HCT116 (cell line): ENCODE data around the gene SPINT2. TPM values are rescaled to one million over a fixed set of nuclear protein-coding genes. Genes with fewer than 3 reads are reported as not detected.

Experiments
- ATAC-seq: fragments of 200-7000 bp; cut with Tn5 transposase; 2 replicates; pipeline ENCODE4 v1.9.1; 2020; ENCODE audit warnings: mild to moderate bottlenecking, moderate library complexity
- BruUV-seq: library from RNA; stranded (reverse); fragments of 400-500 nt; replicated peaks from 2 replicates; lab custom pipeline; 2021; lab: Mats Ljungman, UMichigan
- CTCF ChIA-PET: fragments of 300-600 bp; sonication (Branson Sonifier 250); formaldehyde crosslinking; loops from one replicate; lab custom pipeline; 2021; ENCODE audit warnings: antibody characterized with exemption; lab: Charles Lee
- POLR2A ChIA-PET: fragments of 300-600, 350-600 bp; sonication (Branson Sonifier 250); formaldehyde crosslinking; loops from one replicate; lab custom pipeline; 2021; ENCODE audit warnings: antibody characterized with exemption; lab: Charles Lee
- RAD21 ChIA-PET, 2 experiments: fragments of 300-600 bp; sonication (Branson Sonifier 250); formaldehyde crosslinking; loops; one replicate each; lab custom pipeline; 2023; ENCODE audit warnings: low total read pairs in 2 of 2; ENCODE audit not compliant: uncharacterized antibody in 2 of 2, unreplicated experiment in 2 of 2, low non-redundant PET in 1 of 2; lab: Charles Lee
- DNase-seq: peaks from one replicate; pipeline ENCODE4 v3.0.0-alpha.2; 2010; ENCODE audit warnings: low read depth, low spot score
- H2AFZ ChIP-seq: fragments of 200-600 bp; shearing (Covaris generic), sonication (generic); 2 replicates; pipeline ENCODE4 v1.6.1; 2017; ENCODE audit warnings: low read depth, mixed run types, mixed read lengths, antibody characterized with exemption, low read length; ENCODE audit not compliant: poor library complexity, severe bottlenecking
- H3K27ac ChIP-seq: 2 replicates; pipeline ENCODE4 v1.5.1; 2012; ENCODE audit warnings: low read depth, low read length
- H3K27me3 ChIP-seq: fragments of 200-600 bp; sonication (generic); 2 replicates; pipeline ENCODE4 v1.6.1; 2016; ENCODE audit warnings: mixed run types, low read length, mixed read lengths; ENCODE audit not compliant: insufficient read depth
- H3K36me3 ChIP-seq, 2 experiments: fragments of 200-500 bp in 1 of 2; fragments of 200-600 bp in 1 of 2; sonication (Bioruptor generic) in 1 of 2; sonication (generic) in 1 of 2; 2 replicates each; pipeline versions ENCODE4 v1.5.1 to v1.6.1; 2014 to 2016; ENCODE audit warnings: low read length in 2 of 2, inconsistent platforms in 1 of 2, mixed read lengths in 1 of 2, mixed run types in 1 of 2; ENCODE audit not compliant: insufficient read depth in 2 of 2, control insufficient read depth in 1 of 2
- H3K4me1 ChIP-seq, 2 experiments: fragments of 200-600 bp in 1 of 2; sonication (generic) in 1 of 2; 2 replicates each; pipeline versions ENCODE4 v1.5.1 to v1.6.1; 2012 to 2017; ENCODE audit warnings: low read length in 2 of 2, inconsistent platforms in 1 of 2, mild to moderate bottlenecking in 1 of 2, mixed read lengths in 1 of 2, mixed run types in 1 of 2, moderate library complexity in 1 of 2; ENCODE audit not compliant: insufficient read depth in 2 of 2, control insufficient read depth in 1 of 2
- H3K4me2 ChIP-seq: fragments of 200-600 bp; sonication (generic); 2 replicates; pipeline ENCODE4 v1.6.1; 2017; ENCODE audit warnings: mixed run types, low read length, mixed read lengths
- H3K4me3 ChIP-seq, 2 experiments: fragments of 200-600 bp in 1 of 2; sonication (generic) in 1 of 2; replicated peaks in 1 of 2; 2 replicates each; pipeline ENCODE4 v1.5.1; 2011 to 2016; ENCODE audit warnings: low read length in 2 of 2, control low read depth in 1 of 2, low read depth in 1 of 2, mild to moderate bottlenecking in 1 of 2, mixed read lengths in 1 of 2, mixed run types in 1 of 2
- H3K79me2 ChIP-seq: fragments of 200-600 bp; sonication (generic); 2 replicates; pipeline ENCODE4 v1.6.1; 2017; ENCODE audit warnings: mild to moderate bottlenecking, mixed run types, low read length, moderate library complexity, mixed read lengths; ENCODE audit not compliant: insufficient read depth
- H3K9ac ChIP-seq: fragments of 200-600 bp; sonication (generic); 2 replicates; pipeline ENCODE4 v1.6.1; 2016; ENCODE audit warnings: low read length, mixed read lengths
- H3K9me2 ChIP-seq: fragments of 200-600 bp; sonication (generic), shearing (Covaris generic); 2 replicates; pipeline ENCODE4 v1.6.1; 2017; ENCODE audit warnings: mixed run types, mild to moderate bottlenecking, moderate library complexity; ENCODE audit not compliant: insufficient read depth
- H3K9me3 ChIP-seq, 2 experiments: fragments of 200-500 bp in 1 of 2; fragments of 200-600 bp in 1 of 2; sonication (Bioruptor generic) in 1 of 2; sonication (generic) in 1 of 2; 2 replicates each; pipeline ENCODE4 v1.6.1; 2014 to 2017; ENCODE audit warnings: low read length in 2 of 2, mixed read lengths in 2 of 2, inconsistent platforms in 1 of 2, low read depth in 1 of 2, mild to moderate bottlenecking in 1 of 2, mixed run types in 1 of 2, moderate library complexity in 1 of 2; ENCODE audit not compliant: control insufficient read depth in 1 of 2, insufficient read depth in 1 of 2
- H4K20me1 ChIP-seq: fragments of 200-600 bp; sonication (generic), shearing (Covaris generic); 2 replicates; pipeline ENCODE4 v1.6.1; 2017; ENCODE audit warnings: mixed run types, mild to moderate bottlenecking, moderate library complexity; ENCODE audit not compliant: insufficient read depth
- ATF3 ChIP-seq: IDR thresholded peaks from 2 replicates; pipeline ENCODE4 v1.6.1; 2012
- CEBPB ChIP-seq: IDR thresholded peaks from 2 replicates; pipeline ENCODE4 v1.6.1; 2012; ENCODE audit warnings: low read depth
- EZH2 ChIP-seq: fragments of 200-600 bp; sonication (generic); IDR thresholded peaks from 2 replicates; pipeline ENCODE4 v1.6.1; 2017; ENCODE audit warnings: antibody characterized with exemption, mixed run types
- EZH2phosphoT487 ChIP-seq: fragments of 200-600 bp; IDR thresholded peaks from 2 replicates; pipeline ENCODE4 v1.6.1; 2018; ENCODE audit warnings: antibody characterized with exemption, borderline replicate concordance
- MAX ChIP-seq: IDR thresholded peaks from 2 replicates; pipeline ENCODE4 v1.6.1; 2012
- REST ChIP-seq: IDR thresholded peaks from 2 replicates; pipeline ENCODE4 v1.6.1; 2012; ENCODE audit warnings: low read depth
- SIN3A ChIP-seq: IDR thresholded peaks from 2 replicates; pipeline ENCODE4 v1.6.1; 2012; ENCODE audit warnings: low read depth
- TCF7L2 ChIP-seq: IDR thresholded peaks from 2 replicates; pipeline ENCODE4 v1.7.0; 2011; ENCODE audit warnings: borderline replicate concordance, inconsistent platforms; ENCODE audit not compliant: insufficient read depth, insufficient read length; ENCODE audit errors: extremely low read depth
- ZFX ChIP-seq: fragments of 450-650 bp; IDR thresholded peaks from 2 replicates; pipeline ENCODE4 v1.6.1; 2017
- intact Hi-C: fragments of 100-400 bp; cut with micrococcal nuclease; formaldehyde crosslinking; loops from 2 replicates; pipeline ENCODE4 v1.10.0; 2022
- total RNA-seq: library from RNA; stranded (reverse); gene quantifications from one replicate; pipeline ENCODE4 v1.2.1, GENCODE V29; 2021; ENCODE audit not compliant: unreplicated experiment

SPINT2 gene
- total RNA-seq, 1 experiment from 2014 or later, result 500 TPM

DNA sequence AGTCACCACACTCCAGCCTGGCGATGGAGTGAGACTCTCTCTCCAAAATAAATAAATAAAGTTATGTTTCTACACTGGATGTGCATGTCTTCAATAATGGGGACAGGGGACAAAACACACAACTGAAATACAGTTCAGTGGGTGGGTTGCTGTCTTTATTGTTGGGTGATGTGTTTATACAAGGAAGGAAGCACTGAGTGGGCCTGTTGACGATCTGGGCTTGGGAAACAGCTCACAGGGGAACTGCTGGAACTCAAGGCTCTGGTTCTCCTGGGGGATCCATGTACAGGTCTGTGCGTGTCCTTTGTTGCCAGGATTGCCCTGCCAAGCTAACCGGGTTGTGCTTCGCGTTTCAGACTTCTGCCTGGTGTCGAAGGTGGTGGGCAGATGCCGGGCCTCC is 18.9 kb downstream of the SPINT2 start:
- Histone ChIP-seq H3K9me3 (no peaks in the 10 kb centered on the region), H3K4me3 (no peak overlapping the region), H3K79me2 (peaks cover 74% of the 10 kb centered on the region), H3K27ac (no peak overlapping the region), H3K27me3 (no peaks in the 10 kb centered on the region), H3K9me2 (no peaks in the 10 kb centered on the region), H2AFZ (no peak overlapping the region), H3K36me3 (peaks cover 34 to 47% of the 10 kb centered on the region in 2 experiments; a peak in 3 of 4 replicates), H4K20me1 (peaks cover 4% of the 10 kb centered on the region; the same call in 1 of the 2 replicates), H3K4me2 (no peak overlapping the region), H3K9ac (no peak overlapping the region), H3K4me1 (peaks cover 0 to 11% of the 10 kb centered on the region in 2 experiments; a peak in 1 of 4 replicates)
- no TSS peak for BruUV-seq
- ChIA-PET POLR2A (no interaction called here), CTCF (no interaction called here), RAD21 (interaction anchor here in 1 of 2 experiments (0.6 kb wide), 1 partner anchor 28 kb away, joined by 4 read pairs; no protein-coding TSS in a partner anchor)
- intact Hi-C loops, result no loop called here
- no peak for ATAC-seq
- DNase-seq, result no peak
- no peak for TF ChIP-seq ZFX
- no peak for TF ChIP-seq ATF3
- TF ChIP-seq REST, result no peak
- no peak for TF ChIP-seq MAX

DNA sequence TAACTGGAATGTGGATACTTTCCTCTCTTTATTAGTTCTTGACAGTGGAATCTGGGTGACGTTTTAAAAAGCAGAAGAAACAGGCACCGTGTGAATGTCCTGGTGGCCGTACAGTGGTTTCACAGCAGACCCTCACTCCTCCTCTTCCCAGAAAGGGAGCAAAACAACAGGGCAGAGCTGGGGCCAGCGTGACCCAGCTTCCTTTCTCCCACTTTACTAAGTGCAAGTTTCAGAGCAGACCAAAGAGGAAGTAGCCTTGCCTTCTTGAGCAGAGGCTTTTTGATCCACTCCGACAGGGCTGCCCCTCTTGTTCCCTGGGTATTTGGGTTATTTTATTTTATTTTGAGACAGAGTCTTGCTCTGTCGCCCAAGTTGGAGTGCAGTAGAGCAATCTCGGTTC is 20.0 kb downstream of the SPINT2 start:
- Histone ChIP-seq H3K79me2 (peaks cover 67% of the 10 kb centered on the region), H2AFZ (no peak overlapping the region), H3K27me3 (no peaks in the 10 kb centered on the region), H3K9ac (no peak overlapping the region), H3K4me1 (peaks cover 0 to 11% of the 10 kb centered on the region in 2 experiments; a peak in 1 of 4 replicates), H3K36me3 (peaks cover 40 to 57% of the 10 kb centered on the region in 2 experiments; a peak in 3 of 4 replicates), H3K9me3 (no peaks in the 10 kb centered on the region), H3K4me3 (no peak overlapping the region), H3K27ac (no peak overlapping the region), H4K20me1 (peaks cover 4% of the 10 kb centered on the region; the same call in 1 of the 2 replicates), H3K4me2 (no peak overlapping the region), H3K9me2 (no peaks in the 10 kb centered on the region)
- RAD21 ChIA-PET, result no interaction called here
- BruUV-seq, result TSS peak; percentile 34
- no peak for ATAC-seq
- CTCF ChIA-PET, result no interaction called here
- POLR2A ChIA-PET, result no interaction called here
- no peak for DNase-seq
- intact Hi-C loops, result no loop called here
- TF ChIP-seq EZH2 (no peak), EZH2phosphoT487 (no peak), SIN3A (no peak), CEBPB (no peak), REST (no peak), MAX (no peak), TCF7L2 (no peak)
